Hypothalamus (tissue), 51 donors: ENCODE measurements around the gene PRMT1.
"Not testable (repeated sequence)": the region's sequence is repeated elsewhere in the genome, so short reads cannot be mapped to it uniquely, and the experiment has no call there.

Experiments
- DNase-seq, 51 donors: peaks; one replicate each; lab custom pipeline; 2025; lab: John Stamatoyannopoulos, UW

Gene PRMT1

GRCh38 chr19:49713236-49713845, 36.3 kb downstream of the PRMT1 start:
- no peak for DNase-seq

GRCh38 chr19:49716154-49716553, 39.1 kb downstream of the PRMT1 start:
- no peak for DNase-seq

- DNase-seq: no peak
Measured at GRCh38 chr19:49718511-49718910, 41.4 kb downstream of the PRMT1 start.

GRCh38 chr19:49718991-49719390, 41.9 kb downstream of the PRMT1 start:
- DNase-seq: no peak

- DNase-seq: not testable (repeated sequence)
Measured at GRCh38 chr19:49719420-49719819, 42.3 kb downstream of the PRMT1 start.

GRCh38 chr19:49727217-49728030, 50.4 kb downstream of the PRMT1 start:
- peak in 11 of 51 donors; percentile 1 to 17 (median 6) for DNase-seq

- no peak for DNase-seq
Measured at GRCh38 chr19:49730166-49730565, 53.1 kb downstream of the PRMT1 start.
